ENCODE measurements around the gene HDAC4. TPM values are rescaled to one million over a fixed set of nuclear protein-coding genes. Genes with fewer than 3 reads are reported as not detected.

HDAC4 gene
- total RNA-seq, 4 donors from 2014 or later = 30.2 to 103 (median 51.7) TPM

GRCh38 chr2:239153806-239154591 lies 246.8 kb downstream of the HDAC4 start:
- DNase-seq (ENCODE audit: low spot score) (peak; percentile 20), ATAC-seq (ENCODE audit: low FRiP score) (no peak)
- no peak for TF ChIP-seq CTCF (IDR thresholded peaks at IDR 0.05)

DNA sequence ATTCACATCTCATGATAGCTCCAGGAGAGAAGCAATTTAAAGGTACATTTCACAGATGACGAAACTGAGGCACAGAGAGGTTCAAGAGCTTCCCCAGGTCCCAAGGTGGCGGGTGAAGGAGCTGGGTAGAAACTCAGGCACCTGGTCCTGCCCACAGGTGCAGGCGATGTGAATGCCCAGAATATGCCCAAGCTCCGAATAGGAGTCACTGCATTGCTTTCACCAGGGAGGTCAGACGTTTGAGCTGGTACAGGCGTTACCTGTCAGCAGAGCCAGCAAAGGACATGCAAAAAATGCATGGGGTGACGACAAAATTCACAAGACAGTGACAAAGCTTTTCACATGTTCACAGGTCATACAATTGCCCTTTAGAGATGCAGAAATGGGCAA lies 247.9 kb downstream of the HDAC4 start:
- DNase-seq (ENCODE audit: low spot score) (no peak), ATAC-seq (ENCODE audit: low FRiP score) (no peak)
- TF ChIP-seq CTCF (IDR thresholded peaks at IDR 0.05) = no peak

GRCh38 chr2:239152239-239152915 lies 248.4 kb downstream of the HDAC4 start:
- DNase-seq (ENCODE audit: low spot score) (peak; percentile 15), ATAC-seq (ENCODE audit: low FRiP score) (no peak)
- no peak for TF ChIP-seq CTCF (IDR thresholded peaks at IDR 0.05)

- DNase-seq (ENCODE audit: low spot score) (peak; percentile 20), ATAC-seq (ENCODE audit: low FRiP score) (no peak)
- TF ChIP-seq CTCF (IDR thresholded peaks at IDR 0.05) = no peak
These were observed 249.4 kb downstream of the HDAC4 start for GRCh38 chr2:239151201-239152131.

DNA sequence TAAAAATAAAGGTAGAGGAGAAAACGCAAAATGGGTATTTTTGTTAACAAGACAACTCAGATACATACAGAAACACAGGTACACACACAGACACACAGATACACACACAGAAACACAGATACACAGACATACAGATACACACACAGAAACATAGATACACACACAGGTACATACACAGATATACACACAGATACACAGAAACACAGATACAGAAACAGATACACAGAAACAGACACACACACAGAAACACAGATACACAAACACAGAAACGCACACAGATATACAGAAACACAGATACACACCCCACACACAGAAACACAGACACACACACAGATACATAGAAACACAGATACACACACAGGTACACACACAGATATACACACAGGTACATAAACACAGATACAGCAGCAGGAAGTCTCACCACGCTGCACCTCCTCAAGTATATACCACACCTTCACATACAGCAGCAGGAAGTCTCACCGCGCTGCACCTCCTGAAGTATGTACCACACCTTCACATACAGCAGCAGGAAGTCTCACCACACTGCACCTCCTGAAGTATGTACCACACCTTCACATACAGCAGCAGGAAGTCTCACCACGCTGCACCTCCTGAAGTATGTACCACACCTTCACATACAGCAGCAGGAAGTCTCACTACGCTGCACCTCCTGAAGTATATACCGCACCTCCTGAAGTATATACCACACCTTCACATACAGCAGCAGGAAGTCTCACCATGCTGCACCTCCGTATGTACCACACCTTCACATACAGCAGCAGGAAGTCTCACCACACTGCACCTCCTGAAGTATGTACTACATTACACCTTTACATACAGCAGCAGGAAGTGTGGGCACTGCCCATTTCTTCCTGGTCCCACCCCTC lies 250.5 kb downstream of the HDAC4 start:
- TF ChIP-seq CTCF (IDR thresholded peaks at IDR 0.05) = no peak
- ATAC-seq (ENCODE audit: low FRiP score) (no peak), DNase-seq (ENCODE audit: low spot score) (peak; percentile 19)

DNA sequence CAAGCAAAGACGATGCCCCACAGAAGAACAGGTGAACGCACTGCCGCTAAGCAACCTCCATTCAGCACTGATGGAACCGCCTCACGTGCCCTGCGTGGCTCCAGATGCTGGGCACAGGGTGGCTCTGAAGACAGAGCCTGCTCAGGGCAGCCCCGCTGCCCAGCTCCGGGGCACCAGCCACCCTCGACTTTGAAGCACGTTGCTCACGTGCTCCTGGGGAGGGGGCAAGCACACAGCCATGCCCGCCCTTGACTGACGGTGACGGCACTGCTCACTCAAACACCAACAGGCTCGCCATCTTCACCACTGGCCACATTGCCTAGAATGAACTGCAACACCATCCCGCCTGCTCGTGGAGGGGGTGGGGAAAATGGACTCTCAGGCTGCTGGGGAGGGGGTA lies 251.3 kb downstream of the HDAC4 start:
- ATAC-seq (ENCODE audit: low FRiP score) (no peak), DNase-seq (ENCODE audit: low spot score) (no peak)
- TF ChIP-seq CTCF (IDR thresholded peaks at IDR 0.05) = no peak
